Subcutaneous adipose tissue (tissue), 4 donors: ENCODE results near the gene SLC2A4. TPM values are rescaled to one million over a fixed set of nuclear protein-coding genes. Genes with fewer than 3 reads are reported as not detected.

Experiments
- CTCF ChIP-seq: fragments of 450-650 bp; IDR thresholded peaks from one replicate; pipeline ENCODE4 v1.5.1; 2016; ENCODE audit warnings: low read depth, mild to moderate bottlenecking, control low read depth, antibody characterized with exemption, moderate library complexity
- total RNA-seq, 4 donors: library from RNA; depleted of rRNA; stranded (reverse); fragments of >200 nt; gene quantifications; one replicate each; pipeline ENCODE4 v1.1.0, GENCODE V29; 2016

SLC2A4 gene
- total RNA-seq, 4 donors from 2014 or later, result 5.6 to 91.4 (median 13.8) TPM

- no peak for TF ChIP-seq CTCF
Measured at GRCh38 chr17:7258731-7259554, 22.6 kb upstream of the SLC2A4 start.

GRCh38 chr17:7259555-7259889, 22.0 kb upstream of the SLC2A4 start:
- no peak for TF ChIP-seq CTCF

GRCh38 chr17:7260151-7260550, 21.4 kb upstream of the SLC2A4 start:
- no peak for TF ChIP-seq CTCF

GRCh38 chr17:7260651-7261378, 20.7 kb upstream of the SLC2A4 start:
- TF ChIP-seq CTCF, result no peak

GRCh38 chr17:7261379-7262191, 19.9 kb upstream of the SLC2A4 start:
- TF ChIP-seq CTCF, result no peak

- TF ChIP-seq CTCF, result no peak
Measured at GRCh38 chr17:7262192-7262934, 19.2 kb upstream of the SLC2A4 start, which contains the start of gene CLDN7. Gene CLDN7 (minus strand): TSS chr17:7262478. CDS start chr17:7262043, 435 bp downstream.
